Measurements from ENCODE around the gene CENPH.

Gene CENPH

DNA sequence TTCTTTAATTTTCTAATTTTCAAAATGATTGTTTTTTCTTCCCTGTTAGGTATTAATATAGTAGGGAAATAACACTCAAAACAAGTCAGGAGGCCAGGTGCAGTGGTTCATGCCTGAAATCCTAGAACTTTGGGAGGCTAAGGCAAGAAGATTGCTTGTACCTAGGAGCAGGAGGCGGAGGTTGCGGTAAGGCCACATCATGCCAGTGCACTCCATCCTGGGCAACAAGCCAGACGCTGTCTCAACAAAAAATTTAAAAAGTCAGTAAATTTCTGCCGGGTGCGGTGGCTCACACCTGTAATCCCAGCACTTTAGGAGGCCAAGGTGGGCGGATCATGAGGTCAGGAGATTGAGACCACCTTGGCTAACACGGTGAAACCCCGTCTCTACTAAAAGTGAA lies 35.1 kb downstream of the CENPH start:
- TF ChIP-seq, protein P1, sequence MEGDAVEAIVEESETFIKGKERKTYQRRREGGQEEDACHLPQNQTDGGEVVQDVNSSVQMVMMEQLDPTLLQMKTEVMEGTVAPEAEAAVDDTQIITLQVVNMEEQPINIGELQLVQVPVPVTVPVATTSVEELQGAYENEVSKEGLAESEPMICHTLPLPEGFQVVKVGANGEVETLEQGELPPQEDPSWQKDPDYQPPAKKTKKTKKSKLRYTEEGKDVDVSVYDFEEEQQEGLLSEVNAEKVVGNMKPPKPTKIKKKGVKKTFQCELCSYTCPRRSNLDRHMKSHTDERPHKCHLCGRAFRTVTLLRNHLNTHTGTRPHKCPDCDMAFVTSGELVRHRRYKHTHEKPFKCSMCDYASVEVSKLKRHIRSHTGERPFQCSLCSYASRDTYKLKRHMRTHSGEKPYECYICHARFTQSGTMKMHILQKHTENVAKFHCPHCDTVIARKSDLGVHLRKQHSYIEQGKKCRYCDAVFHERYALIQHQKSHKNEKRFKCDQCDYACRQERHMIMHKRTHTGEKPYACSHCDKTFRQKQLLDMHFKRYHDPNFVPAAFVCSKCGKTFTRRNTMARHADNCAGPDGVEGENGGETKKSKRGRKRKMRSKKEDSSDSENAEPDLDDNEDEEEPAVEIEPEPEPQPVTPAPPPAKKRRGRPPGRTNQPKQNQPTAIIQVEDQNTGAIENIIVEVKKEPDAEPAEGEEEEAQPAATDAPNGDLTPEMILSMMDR (IDR thresholded peaks at IDR 0.05; ENCODE audit: insufficient read depth, low read length, poor library complexity, severe bottlenecking) = no peak
- Histone ChIP-seq H3K27me3 (replicated peaks; ENCODE audit: control insufficient read depth, insufficient read depth, low read length) (no peaks in the 10 kb centered on the region), H3K36me3 (ENCODE audit: control insufficient read depth, insufficient read depth, low read length) (no peaks in the 10 kb centered on the region; the same call in 1 of the 2 replicates), H3K4me3 (replicated peaks; ENCODE audit: low read depth, low read length) (no peak overlapping the region)
- DNase-seq (ENCODE audit: extremely low read depth, insufficient read length) = no peak

- DNase-seq (ENCODE audit: extremely low read depth, insufficient read length) = no peak
- H3K36me3 ChIP-seq (ENCODE audit: control insufficient read depth, insufficient read depth, low read length) = no peaks in the 10 kb centered on the region; the same call in 1 of the 2 replicates
- TF ChIP-seq, protein P1 (IDR thresholded peaks at IDR 0.05; ENCODE audit: insufficient read depth, low read length, poor library complexity, severe bottlenecking) = no peak
- H3K27me3 ChIP-seq (replicated peaks; ENCODE audit: control insufficient read depth, insufficient read depth, low read length) = no peaks in the 10 kb centered on the region
- no peak overlapping the region for H3K4me3 ChIP-seq (replicated peaks; ENCODE audit: low read depth, low read length)
These were observed 36.5 kb downstream of the CENPH start for GRCh38 chr5:69225860-69226259.

DNA sequence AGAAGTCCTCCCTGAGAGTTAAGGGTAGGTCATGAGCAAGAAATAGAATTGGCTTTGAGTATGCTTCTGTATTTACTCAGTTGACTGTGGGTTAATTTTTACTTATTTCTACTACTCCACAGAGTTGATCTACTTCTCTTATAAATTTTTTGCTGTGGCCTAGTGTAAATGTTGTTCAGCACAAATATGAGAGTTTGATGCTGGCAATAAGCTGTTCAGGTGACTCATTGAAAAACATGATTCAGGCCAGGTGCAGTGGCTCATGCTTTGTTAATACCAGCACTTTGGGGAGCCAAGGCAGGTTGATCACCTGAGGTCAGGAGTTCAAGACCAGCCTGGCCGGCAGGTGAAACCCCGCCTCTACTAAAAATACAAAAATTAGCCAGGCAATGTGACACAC lies 40.8 kb downstream of the CENPH start:
- H3K4me3 ChIP-seq (replicated peaks; ENCODE audit: low read depth, low read length) = no peak overlapping the region
- H3K27me3 ChIP-seq (replicated peaks; ENCODE audit: control insufficient read depth, insufficient read depth, low read length) = no peaks in the 10 kb centered on the region
- TF ChIP-seq, protein P1 (IDR thresholded peaks at IDR 0.05; ENCODE audit: insufficient read depth, low read length, poor library complexity, severe bottlenecking) = no peak
- no peaks in the 10 kb centered on the region; the same call in 1 of the 2 replicates for H3K36me3 ChIP-seq (ENCODE audit: control insufficient read depth, insufficient read depth, low read length)
- no peak for DNase-seq (ENCODE audit: extremely low read depth, insufficient read length)

- TF ChIP-seq, protein P1 (IDR thresholded peaks at IDR 0.05; ENCODE audit: insufficient read depth, low read length, poor library complexity, severe bottlenecking) = no peak
- Histone ChIP-seq H3K36me3 (ENCODE audit: control insufficient read depth, insufficient read depth, low read length) (no peaks in the 10 kb centered on the region; the same call in 1 of the 2 replicates), H3K27me3 (replicated peaks; ENCODE audit: control insufficient read depth, insufficient read depth, low read length) (no peaks in the 10 kb centered on the region), H3K4me3 (replicated peaks; ENCODE audit: low read depth, low read length) (no peak overlapping the region)
- no peak for DNase-seq (ENCODE audit: extremely low read depth, insufficient read length)
These were observed 41.9 kb downstream of the CENPH start for GRCh38 chr5:69231281-69231680.

DNA sequence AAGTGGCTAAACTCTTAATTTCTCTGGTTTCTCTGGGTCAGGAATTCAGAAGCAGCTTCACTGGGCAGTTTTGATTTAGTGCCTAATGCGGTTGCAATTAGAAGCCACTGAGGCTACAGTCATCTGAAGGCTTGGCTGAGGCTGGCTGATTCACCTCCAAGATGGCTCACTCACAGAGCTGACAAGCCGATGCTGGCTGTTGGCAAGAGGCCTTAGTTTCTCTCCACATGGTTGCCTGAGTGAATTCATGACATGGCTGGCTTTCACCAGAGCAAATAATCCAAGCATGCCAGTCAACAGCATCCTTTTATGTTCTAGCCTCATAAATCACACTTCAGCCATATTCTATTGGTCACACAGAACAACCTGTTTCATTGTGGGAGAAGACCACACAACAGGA lies 42.5 kb downstream of the CENPH start:
- Histone ChIP-seq H3K36me3 (ENCODE audit: control insufficient read depth, insufficient read depth, low read length) (no peaks in the 10 kb centered on the region; the same call in 1 of the 2 replicates), H3K27me3 (replicated peaks; ENCODE audit: control insufficient read depth, insufficient read depth, low read length) (no peaks in the 10 kb centered on the region), H3K4me3 (replicated peaks; ENCODE audit: low read depth, low read length) (no peak overlapping the region)
- no peak for DNase-seq (ENCODE audit: extremely low read depth, insufficient read length)
- TF ChIP-seq, protein P1 (IDR thresholded peaks at IDR 0.05; ENCODE audit: insufficient read depth, low read length, poor library complexity, severe bottlenecking) = no peak

Measured in GM06990 (cell line).